ENCODE data around the gene SPATA31D4. TPM values are rescaled to one million over a fixed set of nuclear protein-coding genes. Genes with fewer than 3 reads are reported as not detected.

The SPATA31D4 gene
- total RNA-seq, 1 experiment from 2014 or later = not detected

- no peak for DNase-seq (ENCODE audit: low spot score)
- no TSS peak for BruUV-seq (replicated peaks)
- CTCF ChIA-PET = no interaction called here
Observed at GRCh38 chr9:81979196-81979595, 51.0 kb downstream of the SPATA31D4 start.

DNA sequence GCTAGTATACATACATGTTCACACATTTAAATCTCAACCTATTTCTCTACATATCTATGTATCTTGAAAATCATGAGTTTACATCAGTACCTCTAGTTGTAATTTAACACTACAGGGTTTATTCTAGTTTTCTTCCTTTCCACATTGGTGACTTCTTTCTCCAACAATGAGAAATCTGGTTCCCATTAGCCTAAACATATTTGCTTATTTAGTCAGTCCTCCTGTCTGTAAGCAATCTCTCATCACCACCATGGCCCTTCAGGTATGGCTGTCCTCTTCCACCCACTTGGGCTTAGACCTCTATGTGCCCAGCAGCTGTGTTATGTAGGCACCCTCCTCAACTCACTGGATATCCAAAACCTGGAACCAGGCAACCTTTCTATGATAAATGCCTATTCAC, 52.3 kb downstream of the SPATA31D4 start:
- CTCF ChIA-PET = no interaction called here
- BruUV-seq (replicated peaks) = no TSS peak
- intact Hi-C loops (cut with micrococcal nuclease; ENCODE audit: unreplicated experiment) = no loop called here
- no peak for DNase-seq (ENCODE audit: low spot score)
- Histone ChIP-seq H3K27me3 (replicated peaks; ENCODE audit: insufficient read depth, low read depth, low read length, poor library complexity) (peaks cover 5% of the 10 kb centered on the region), H3K4me1 (ENCODE audit: insufficient read depth, low read length, poor library complexity, severe bottlenecking) (no peaks in the 10 kb centered on the region), H3K9me3 (ENCODE audit: low read depth, low read length, poor library complexity, severe bottlenecking) (no peaks in the 10 kb centered on the region), H3K36me3 (ENCODE audit: insufficient read depth, low read length, poor library complexity, severe bottlenecking) (no peaks in the 10 kb centered on the region), H3K27ac (ENCODE audit: low read depth, low read length, poor library complexity, severe bottlenecking) (no peak overlapping the region), H3K4me3 (ENCODE audit: low read depth, low read length, poor library complexity, severe bottlenecking) (no peak overlapping the region)
- POLR2A ChIA-PET (ENCODE audit: low non-redundant PET) = no interaction called here
- TF ChIP-seq CTCF (conservative IDR thresholded peaks at IDR 0.05; ENCODE audit: low read depth, low read length) = no peak
- TF ChIP-seq EZH2 (IDR thresholded peaks at IDR 0.05; ENCODE audit: borderline replicate concordance, low read depth, low read length, poor library complexity, severe bottlenecking) = no peak

More at GRCh38 chr9:81979196-81979595, 51.0 kb downstream of the SPATA31D4 start:
- Histone ChIP-seq H3K4me1 (ENCODE audit: insufficient read depth, low read length, poor library complexity, severe bottlenecking) (no peaks in the 10 kb centered on the region), H3K27ac (ENCODE audit: low read depth, low read length, poor library complexity, severe bottlenecking) (no peak overlapping the region), H3K27me3 (replicated peaks; ENCODE audit: insufficient read depth, low read depth, low read length, poor library complexity) (no peaks in the 10 kb centered on the region), H3K36me3 (ENCODE audit: insufficient read depth, low read length, poor library complexity, severe bottlenecking) (no peaks in the 10 kb centered on the region), H3K4me3 (ENCODE audit: low read depth, low read length, poor library complexity, severe bottlenecking) (no peak overlapping the region), H3K9me3 (ENCODE audit: low read depth, low read length, poor library complexity, severe bottlenecking) (no peaks in the 10 kb centered on the region)
- POLR2A ChIA-PET (ENCODE audit: low non-redundant PET) = no interaction called here
- TF ChIP-seq EZH2 (IDR thresholded peaks at IDR 0.05; ENCODE audit: borderline replicate concordance, low read depth, low read length, poor library complexity, severe bottlenecking) = no peak
- TF ChIP-seq CTCF (conservative IDR thresholded peaks at IDR 0.05; ENCODE audit: low read depth, low read length) = no peak
- intact Hi-C loops (cut with micrococcal nuclease; ENCODE audit: unreplicated experiment) = no loop called here

DNA sequence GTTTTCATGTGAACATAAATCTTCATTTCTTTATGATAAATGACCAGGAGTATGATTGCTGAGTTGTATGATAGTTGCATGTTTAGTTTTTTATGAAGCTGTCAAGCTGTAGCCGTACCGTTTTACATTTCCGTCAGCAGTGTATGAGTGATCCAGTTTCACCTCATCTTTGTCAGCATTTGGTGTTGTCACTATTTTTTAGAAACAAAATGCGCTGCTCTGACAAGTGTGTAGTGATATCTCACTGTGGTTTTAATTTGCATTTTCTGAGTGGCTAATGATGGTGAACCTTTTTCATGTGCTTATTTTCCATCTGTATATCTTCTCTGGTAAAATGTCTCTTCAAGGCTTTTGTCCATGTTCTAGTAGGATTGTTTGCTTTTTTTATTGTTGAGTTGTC, 53.7 kb downstream of the SPATA31D4 start:
- no peak for DNase-seq (ENCODE audit: low spot score)
- TF ChIP-seq CTCF (conservative IDR thresholded peaks at IDR 0.05; ENCODE audit: low read depth, low read length) = no peak
- TF ChIP-seq EZH2 (IDR thresholded peaks at IDR 0.05; ENCODE audit: borderline replicate concordance, low read depth, low read length, poor library complexity, severe bottlenecking) = no peak
- POLR2A ChIA-PET (ENCODE audit: low non-redundant PET) = no interaction called here
- BruUV-seq (replicated peaks) = no TSS peak
- Histone ChIP-seq H3K4me1 (ENCODE audit: insufficient read depth, low read length, poor library complexity, severe bottlenecking) (no peaks in the 10 kb centered on the region), H3K36me3 (ENCODE audit: insufficient read depth, low read length, poor library complexity, severe bottlenecking) (no peaks in the 10 kb centered on the region), H3K4me3 (ENCODE audit: low read depth, low read length, poor library complexity, severe bottlenecking) (no peak overlapping the region), H3K27ac (ENCODE audit: low read depth, low read length, poor library complexity, severe bottlenecking) (no peak overlapping the region), H3K9me3 (ENCODE audit: low read depth, low read length, poor library complexity, severe bottlenecking) (no peaks in the 10 kb centered on the region), H3K27me3 (replicated peaks; ENCODE audit: insufficient read depth, low read depth, low read length, poor library complexity) (peaks cover 5% of the 10 kb centered on the region)
- CTCF ChIA-PET = no interaction called here
- intact Hi-C loops (cut with micrococcal nuclease; ENCODE audit: unreplicated experiment) = no loop called here

Other genes with a start within 250 kb of the SPATA31D4 start
- 2.2 and 3.1 TPM in 2 replicates for gene TLE1, start 238.9 kb upstream of the SPATA31D4 start, total RNA-seq (2021)
- not detected in 2 replicates for gene SPATA31D3, start 15.1 kb downstream of the SPATA31D4 start, total RNA-seq (2021)
- not detected in 2 replicates for gene SPATA31D1, start 60.3 kb downstream of the SPATA31D4 start, total RNA-seq (2021)

All from A673 (cell line).